CD4-positive, CD25-positive, alpha-beta regulatory T cell (primary cell): ENCODE results near the gene CACNA1A. TPM values are rescaled to one million over a fixed set of nuclear protein-coding genes. Genes with fewer than 3 reads are reported as not detected.

Experiments
- ATAC-seq, 2 donors: fragments of 150-1000 bp; cut with Tn5 transposase; one replicate each; pipeline ENCODE4 v1.10.0; 2021; ENCODE audit warnings: low read depth in 2 of 2, moderate number of reproducible peaks in 2 of 2, moderate library complexity in 1 of 2
- DNase-seq, 3 donors: peaks; one replicate each; pipeline versions ENCODE4 v3.0.0 to v3.0.0-alpha.2; 2012 to 2022; ENCODE audit warnings: mixed read lengths in 1 of 3
- H3K27ac ChIP-seq: one replicate; pipeline ENCODE4 v1.7.0; 2013; ENCODE audit warnings: mild to moderate bottlenecking, low read length; ENCODE audit not compliant: insufficient read depth, poor library complexity, severe bottlenecking
- H3K27me3 ChIP-seq: one replicate; pipeline ENCODE4 v1.7.0; 2013; ENCODE audit warnings: low read length; ENCODE audit not compliant: control insufficient read depth, insufficient read depth
- H3K36me3 ChIP-seq: one replicate; pipeline ENCODE4 v1.7.0; 2013; ENCODE audit warnings: mild to moderate bottlenecking, low read length, moderate library complexity; ENCODE audit not compliant: control insufficient read depth, insufficient read depth
- H3K4me1 ChIP-seq: 2 replicates; pipeline ENCODE4 v1.7.0; 2013; ENCODE audit warnings: mild to moderate bottlenecking, low read length; ENCODE audit not compliant: insufficient read depth, control insufficient read depth, poor library complexity, severe bottlenecking
- H3K4me3 ChIP-seq: one replicate; pipeline ENCODE4 v1.7.0; 2013; ENCODE audit warnings: low read depth, mild to moderate bottlenecking, low read length, moderate library complexity
- H3K9me3 ChIP-seq, 2 experiments: 1 replicate in 1 of 2; 2 replicates in 1 of 2; pipeline ENCODE4 v1.7.0; 2013; ENCODE audit warnings: low read length in 2 of 2, mild to moderate bottlenecking in 1 of 2, moderate library complexity in 1 of 2; ENCODE audit not compliant: control insufficient read depth in 2 of 2
- H3K27ac Mint-ChIP-seq, 3 donors: one replicate each; pipeline ENCODE4 v1.8.0; 2020 to 2022; ENCODE audit warnings: mild to moderate bottlenecking in 3 of 3, mixed read lengths in 3 of 3, moderate library complexity in 2 of 3
- H3K27me3 Mint-ChIP-seq: one replicate; pipeline ENCODE4 v1.8.0; 2022; ENCODE audit warnings: mild to moderate bottlenecking, mixed read lengths
- H3K36me3 Mint-ChIP-seq: one replicate; pipeline ENCODE4 v1.8.0; 2020; ENCODE audit warnings: mixed read lengths
- H3K4me1 Mint-ChIP-seq, 4 donors: one replicate each; pipeline ENCODE4 v1.8.0; 2020 to 2022; ENCODE audit warnings: mixed read lengths in 4 of 4, mild to moderate bottlenecking in 1 of 4
- H3K4me3 Mint-ChIP-seq, 4 donors: one replicate each; pipeline ENCODE4 v1.8.0; 2020 to 2022; ENCODE audit warnings: mild to moderate bottlenecking in 4 of 4, mixed read lengths in 4 of 4, moderate library complexity in 3 of 4
- H3K9me3 Mint-ChIP-seq, 7 donors: one replicate each; pipeline ENCODE4 v1.8.0; 2020 to 2022; ENCODE audit warnings: mixed read lengths in 7 of 7, mild to moderate bottlenecking in 3 of 7, moderate library complexity in 2 of 7
- polyA plus RNA-seq, 4 donors: library from polyadenylated mRNA; unstranded; fragments of 300-500 nt; fragmentation: Illumina TruSeq; gene quantifications; one replicate each; pipeline ENCODE4 v1.2.3, GENCODE V29; 2021
- total RNA-seq: library from RNA; stranded (reverse); gene quantifications from one replicate; pipeline ENCODE4 v1.2.3, GENCODE V29; 2022

Gene CACNA1A
- total and polyA plus RNA-seq, 5 donors from 2014 or later, result 0.16 to 0.62 TPM; not detected in 3

GRCh38 chr19:13289295-13289694 is 217.0 kb downstream of the CACNA1A start:
- no peaks in the 10 kb centered on the region for H3K36me3 Mint-ChIP-seq
- ATAC-seq (no peak), DNase-seq (no peak)
- Histone ChIP-seq H3K4me3 (no peak overlapping the region), H3K27me3 (no peaks in the 10 kb centered on the region), H3K4me1 (no peaks in the 10 kb centered on the region), H3K9me3 (no peaks in the 10 kb centered on the region), H3K36me3 (no peaks in the 10 kb centered on the region), H3K27ac (no peak overlapping the region)
- H3K27ac Mint-ChIP-seq, result no peak overlapping the region
- H3K9me3 Mint-ChIP-seq, result peaks cover 0 to 1% (median 0%) of the 10 kb centered on the region in 7 donors
- H3K4me3 Mint-ChIP-seq, result no peak overlapping the region
- H3K4me1 Mint-ChIP-seq, result no peaks in the 10 kb centered on the region
- H3K27me3 Mint-ChIP-seq, result peaks cover 5% of the 10 kb centered on the region

DNA sequence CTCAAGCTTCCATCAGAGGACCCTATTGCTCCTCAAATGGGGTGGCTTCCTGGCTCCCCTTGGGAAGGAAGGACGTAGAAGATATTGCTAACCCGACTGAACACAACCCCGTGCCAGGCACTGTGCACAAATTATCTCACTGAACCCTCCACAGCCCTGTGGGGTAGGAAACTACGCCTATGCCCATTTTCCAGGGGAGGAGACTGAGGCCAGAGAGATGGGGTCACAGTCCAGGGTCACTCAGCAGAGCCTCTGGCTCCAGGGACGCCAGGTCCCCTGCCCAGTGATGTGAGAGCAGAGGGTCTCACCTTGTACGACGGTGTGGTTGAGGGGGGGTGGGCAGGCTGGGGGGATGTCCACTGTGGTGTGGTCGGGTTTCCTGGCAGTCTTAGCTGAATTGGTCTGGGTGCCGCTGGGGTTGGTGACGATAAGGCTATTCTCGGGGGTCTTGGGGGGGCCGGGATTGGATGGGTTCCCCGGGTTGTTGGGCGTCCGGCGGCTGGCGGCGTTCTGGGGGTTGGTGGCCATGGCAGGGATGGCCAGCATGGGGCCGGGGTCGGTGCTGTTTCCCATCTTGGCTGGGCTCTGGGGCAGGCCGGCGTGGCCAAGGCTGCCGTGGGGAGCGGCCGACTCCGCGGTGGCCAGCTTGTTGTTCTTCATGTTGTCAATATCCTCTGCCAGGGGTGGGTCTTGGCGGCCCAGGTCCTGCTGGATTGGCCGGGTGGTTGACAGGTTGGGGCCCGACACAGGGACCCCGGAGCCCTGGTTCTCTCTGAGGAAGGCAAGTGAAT is 219.9 kb downstream of the CACNA1A start:
- Histone ChIP-seq H3K36me3 (no peaks in the 10 kb centered on the region), H3K27ac (no peak overlapping the region), H3K27me3 (no peaks in the 10 kb centered on the region), H3K4me3 (no peak overlapping the region), H3K4me1 (no peaks in the 10 kb centered on the region), H3K9me3 (no peaks in the 10 kb centered on the region)
- no peak overlapping the region for H3K4me3 Mint-ChIP-seq
- no peak for DNase-seq
- H3K9me3 Mint-ChIP-seq, result peaks cover 0 to 1% (median 0%) of the 10 kb centered on the region in 7 donors
- H3K4me1 Mint-ChIP-seq, result no peaks in the 10 kb centered on the region
- H3K36me3 Mint-ChIP-seq, result no peaks in the 10 kb centered on the region
- H3K27ac Mint-ChIP-seq, result no peak overlapping the region
- no peaks in the 10 kb centered on the region for H3K27me3 Mint-ChIP-seq
- ATAC-seq, result no peak

- no peaks in the 10 kb centered on the region for H3K4me1 ChIP-seq
- no peaks in the 10 kb centered on the region for H3K27me3 ChIP-seq
- Mint-ChIP-seq H3K4me3 (no peak overlapping the region), H3K9me3 (peaks cover 0 to 1% (median 0%) of the 10 kb centered on the region in 7 donors), H3K27ac (peak overlapping the region in 1 of 3 donors; percentile 37), H3K36me3 (no peaks in the 10 kb centered on the region), H3K27me3 (peaks cover 6% of the 10 kb centered on the region), H3K4me1 (no peaks in the 10 kb centered on the region)
- H3K9me3 ChIP-seq, result no peaks in the 10 kb centered on the region
- no peak overlapping the region for H3K4me3 ChIP-seq
- DNase-seq (no peak), ATAC-seq (no peak)
- H3K36me3 ChIP-seq, result no peaks in the 10 kb centered on the region
- no peak overlapping the region for H3K27ac ChIP-seq
These were observed 221.1 kb downstream of the CACNA1A start for GRCh38 chr19:13284929-13285928.

GRCh38 chr19:13283871-13284270 is 222.4 kb downstream of the CACNA1A start:
- ATAC-seq, result no peak
- Mint-ChIP-seq H3K27me3 (peaks cover 6% of the 10 kb centered on the region), H3K36me3 (no peaks in the 10 kb centered on the region), H3K4me1 (peaks cover 0 to 1% (median 0%) of the 10 kb centered on the region in 4 donors), H3K27ac (no peak overlapping the region), H3K9me3 (peaks cover 0 to 1% (median 0%) of the 10 kb centered on the region in 7 donors), H3K4me3 (no peak overlapping the region)
- no peaks in the 10 kb centered on the region for H3K27me3 ChIP-seq
- H3K4me3 ChIP-seq, result no peak overlapping the region
- H3K27ac ChIP-seq, result no peak overlapping the region
- no peaks in the 10 kb centered on the region for H3K4me1 ChIP-seq
- no peaks in the 10 kb centered on the region for H3K9me3 ChIP-seq
- H3K36me3 ChIP-seq, result no peaks in the 10 kb centered on the region
- DNase-seq, result no peak

DNA sequence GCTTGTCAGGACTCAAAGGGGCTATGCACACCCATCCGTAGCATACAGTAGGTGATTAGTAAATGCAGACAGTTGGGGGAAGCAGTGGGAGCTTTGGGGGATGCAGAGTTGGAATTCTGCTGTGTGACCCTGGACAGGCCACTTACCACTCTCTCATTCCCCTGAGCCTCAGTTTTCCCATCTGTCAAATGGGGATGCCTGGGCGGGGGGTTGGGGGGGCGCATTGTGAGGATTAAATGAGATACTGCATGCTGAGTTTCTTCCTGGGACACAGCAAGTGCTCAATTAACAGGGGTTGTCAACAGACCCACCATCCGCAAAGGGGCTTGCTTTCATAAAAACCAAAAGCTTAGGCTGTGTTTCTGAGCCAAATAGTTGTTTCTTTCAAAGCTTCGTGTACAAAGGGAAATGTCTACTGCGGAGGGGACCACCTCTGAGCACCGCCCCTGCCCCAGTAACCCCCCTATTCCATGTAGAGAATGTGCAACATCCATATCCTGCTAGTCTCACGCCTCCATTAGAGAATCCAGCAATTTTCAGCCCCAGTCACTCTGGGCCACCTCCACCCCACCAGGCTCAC is 223.7 kb downstream of the CACNA1A start:
- H3K4me1 ChIP-seq, result peaks cover 3% of the 10 kb centered on the region
- ATAC-seq (no peak), DNase-seq (no peak)
- no peaks in the 10 kb centered on the region for H3K36me3 ChIP-seq
- H3K27me3 Mint-ChIP-seq, result peaks cover 6% of the 10 kb centered on the region
- H3K27me3 ChIP-seq, result no peaks in the 10 kb centered on the region
- H3K4me3 Mint-ChIP-seq, result no peak overlapping the region
- peaks cover 0 to 1% (median 0%) of the 10 kb centered on the region in 7 donors for H3K9me3 Mint-ChIP-seq
- no peak overlapping the region for H3K4me3 ChIP-seq
- H3K4me1 Mint-ChIP-seq, result peaks cover 0 to 11% (median 7%) of the 10 kb centered on the region in 4 donors
- H3K27ac Mint-ChIP-seq, result no peak overlapping the region
- H3K9me3 ChIP-seq, result no peaks in the 10 kb centered on the region
- no peak overlapping the region for H3K27ac ChIP-seq
- H3K36me3 Mint-ChIP-seq, result no peaks in the 10 kb centered on the region

DNA sequence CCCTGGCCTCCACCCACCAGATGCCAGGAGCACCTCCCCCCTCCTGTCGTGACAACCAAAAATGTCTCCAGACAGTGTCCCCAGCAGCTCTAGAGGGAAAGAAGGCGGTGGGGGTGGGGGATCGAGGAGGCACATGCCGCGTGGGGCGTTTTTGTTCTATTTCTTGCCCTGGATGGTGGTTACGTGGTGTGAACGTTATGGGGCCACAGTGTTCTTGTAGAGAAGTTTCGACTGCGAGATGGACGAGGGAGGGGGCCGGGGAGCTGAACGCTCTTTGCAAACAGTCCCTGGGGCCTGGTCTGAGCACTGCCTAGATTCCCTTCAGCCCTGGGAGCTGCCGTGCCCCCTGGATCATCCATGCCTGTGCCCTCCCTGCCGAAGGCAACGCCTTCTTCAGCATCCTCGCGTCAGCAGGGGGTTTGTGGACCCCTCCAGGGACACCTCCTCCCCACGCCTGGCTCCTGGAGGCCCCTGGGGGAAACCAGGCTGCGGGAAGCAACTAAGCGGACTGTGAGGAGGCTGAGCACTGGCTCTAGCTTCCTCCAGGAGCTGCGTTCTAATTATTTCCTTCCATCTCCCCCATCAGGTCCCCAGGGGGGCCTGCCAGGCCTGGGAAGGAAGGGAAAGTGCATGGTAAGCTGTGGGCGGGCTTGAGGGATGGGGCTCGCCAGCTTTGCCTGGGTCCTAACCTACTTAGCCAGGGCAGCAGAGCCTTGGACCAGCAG is 224.6 kb downstream of the CACNA1A start:
- Histone ChIP-seq H3K4me1 (peaks cover 8% of the 10 kb centered on the region), H3K9me3 (no peaks in the 10 kb centered on the region), H3K27me3 (no peaks in the 10 kb centered on the region), H3K36me3 (no peaks in the 10 kb centered on the region), H3K4me3 (no peak overlapping the region), H3K27ac (no peak overlapping the region)
- peak overlapping the region in 1 of 3 donors; percentile 59 for H3K27ac Mint-ChIP-seq
- peaks cover 0 to 19% (median 10%) of the 10 kb centered on the region in 4 donors for H3K4me1 Mint-ChIP-seq
- no peak overlapping the region for H3K4me3 Mint-ChIP-seq
- H3K27me3 Mint-ChIP-seq, result peaks cover 6% of the 10 kb centered on the region
- DNase-seq (no peak), ATAC-seq (no peak)
- no peaks in the 10 kb centered on the region for H3K36me3 Mint-ChIP-seq
- no peaks in the 10 kb centered on the region for H3K9me3 Mint-ChIP-seq
